A549 (cell line): ENCODE measurements around the gene S100A8. TPM values are rescaled to one million over a fixed set of nuclear protein-coding genes. Genes with fewer than 3 reads are reported as not detected.

ENCODE experiments used
- ATAC-seq, 2 experiments: fragments of 200-7000 bp in 1 of 2; fragments of >200 bp in 1 of 2; cut with Nextera tagmentation in 1 of 2; cut with Tn5 transposase in 1 of 2; 3 replicates each; pipeline versions ENCODE4 v1.8.0 to v1.9.1; 2018 to 2020; ENCODE audit warnings: mild to moderate bottlenecking in 1 of 2, moderate library complexity in 1 of 2
- CTCF ChIA-PET: fragments of 300-600 bp; sonication (Branson Sonifier 250); formaldehyde crosslinking; extraction: SDS; loops from one replicate; lab custom pipeline; 2021; ENCODE audit warnings: antibody characterized with exemption, inconsistent platforms; lab: Yijun Ruan, JAX
- POLR2A ChIA-PET: fragments of 350-600 bp; formaldehyde crosslinking; extraction: SDS; loops from one replicate; lab custom pipeline; 2021; ENCODE audit warnings: antibody characterized with exemption, inconsistent platforms; lab: Yijun Ruan, JAX
- DNase-seq, 2 experiments: peaks; one replicate each; pipeline versions ENCODE4 v3.0.0 to v3.0.0-alpha.2; 2011 to 2016; ENCODE audit warnings: low read depth in 1 of 2, low spot score in 1 of 2
- FAIRE-seq: peaks from 2 replicates; lab custom pipeline; 2011; peaks lifted over from hg19 to GRCh38; lab: Jason Lieb, UNC
- H3K27ac ChIP-seq, 2 experiments: fragments of >200 bp; sonication (Bioruptor Twin); formaldehyde crosslinking; 3 replicates each; pipeline ENCODE4 v1.5.1; 2016 to 2017
- H3K4me1 ChIP-seq: fragments of >200 bp; sonication (Bioruptor Twin); formaldehyde crosslinking; 3 replicates; pipeline ENCODE4 v1.6.1; 2016
- H3K4me2 ChIP-seq: fragments of >200 bp; sonication (Bioruptor Twin); formaldehyde crosslinking; 3 replicates; pipeline ENCODE4 v1.6.1; 2016
- H3K4me3 ChIP-seq: fragments of >200 bp; sonication (Bioruptor Twin); formaldehyde crosslinking; 3 replicates; pipeline ENCODE4 v1.5.1; 2016
- H3K9me3 ChIP-seq: fragments of >200 bp; sonication (Bioruptor Twin); formaldehyde crosslinking; 3 replicates; pipeline ENCODE4 v1.6.1; 2016
- FOSB ChIP-seq: fragments of 250-450 bp; sonication (Bioruptor Pico); IDR thresholded peaks from 2 replicates; pipeline ENCODE4 v1.5.0; 2020; ENCODE audit warnings: mild to moderate bottlenecking, moderate library complexity
- HDAC2 ChIP-seq: fragments of 200-600 bp; sonication (generic); IDR thresholded peaks from 2 replicates; pipeline ENCODE4 v1.6.1; 2016
- HOXB5 ChIP-seq: fragments of 250-450 bp; sonication (Bioruptor Pico); IDR thresholded peaks from 2 replicates; pipeline ENCODE4 v1.5.0; 2020; ENCODE audit warnings: mild to moderate bottlenecking, moderate library complexity
- JUN ChIP-seq, 2 experiments: fragments of >200 bp; sonication (Bioruptor Twin); formaldehyde crosslinking; IDR thresholded peaks; 2 replicates in 1 of 2; 3 replicates in 1 of 2; pipeline ENCODE4 v1.6.1; 2016 to 2017
- KDM1A ChIP-seq: fragments of 200-600 bp; sonication (generic); IDR thresholded peaks from 2 replicates; pipeline ENCODE4 v1.6.1; 2016; ENCODE audit warnings: low read depth, mild to moderate bottlenecking
- MAFK ChIP-seq: fragments of 450-650 bp; IDR thresholded peaks from 2 replicates; pipeline ENCODE4 v1.6.1; 2014; ENCODE audit not compliant: partially characterized antibody
- NR3C1 ChIP-seq: fragments of >200 bp; sonication (Bioruptor Twin); formaldehyde crosslinking; IDR thresholded peaks from 3 replicates; pipeline ENCODE4 v1.6.1; 2017
- PHF8 ChIP-seq: fragments of 200-600 bp; sonication (generic); IDR thresholded peaks from 2 replicates; pipeline ENCODE4 v1.6.1; 2016; ENCODE audit warnings: low read depth, mild to moderate bottlenecking, antibody characterized with exemption, moderate library complexity, borderline replicate concordance
- POLR2AphosphoS2 ChIP-seq: conservative IDR thresholded peaks from 2 replicates; pipeline ENCODE4 v1.6.1; 2012; ENCODE audit warnings: low read length, improper control_type of control experiment, inconsistent platforms
- RAD21 ChIP-seq, 2 experiments: fragments of >200 bp in 1 of 2; sonication (Bioruptor Twin) in 1 of 2; formaldehyde crosslinking in 1 of 2; IDR thresholded peaks in 1 of 2; conservative IDR thresholded peaks in 1 of 2; 2 replicates in 1 of 2; 3 replicates in 1 of 2; pipeline ENCODE4 v1.6.1; 2012 to 2018; ENCODE audit warnings: inconsistent platforms in 1 of 2
- RFX5 ChIP-seq: fragments of 450-650 bp; IDR thresholded peaks from 2 replicates; pipeline ENCODE4 v1.7.1; 2014; ENCODE audit warnings: antibody characterized with exemption, mild to moderate bottlenecking, moderate library complexity
- SMC3 ChIP-seq: fragments of >200 bp; sonication (Bioruptor Twin); formaldehyde crosslinking; IDR thresholded peaks from 3 replicates; pipeline ENCODE4 v1.6.1; 2018; ENCODE audit warnings: inconsistent platforms
- TFCP2L1 ChIP-seq: fragments of 250-450 bp; sonication (Bioruptor Pico); IDR thresholded peaks from 2 replicates; pipeline ENCODE4 v1.5.0; 2021; ENCODE audit warnings: mild to moderate bottlenecking
- ZNF302 ChIP-seq: fragments of 250-450 bp; sonication (Bioruptor Pico); IDR thresholded peaks from 2 replicates; pipeline ENCODE4 v1.9.0; 2021; ENCODE audit warnings: inconsistent platforms, mild to moderate bottlenecking, moderate library complexity
- ZSCAN20 ChIP-seq: fragments of 250-450 bp; sonication (Bioruptor Pico); IDR thresholded peaks from 2 replicates; pipeline ENCODE4 v1.8.0; 2022; ENCODE audit warnings: mild to moderate bottlenecking, moderate library complexity
- WGBS: methylation state at CpG from one replicate; pipeline ENCODE4 v1.1.6; 2017; ENCODE audit errors: missing lambda C conversion rate; 5-methylcytosine and 5-hydroxymethylcytosine counted together
- polyA plus RNA-seq, 4 experiments: library from polyadenylated mRNA; depleted of rRNA in 3 of 4; stranded (reverse); fragments of >200 nt; fragmentation: RNase III in 1 of 4; extraction: RNeasy Plus Mini Kit Qiagen cat#74134 plus additional on column Dnase treatment in 1 of 4; gene quantifications; 2 replicates in 3 of 4; 3 replicates in 1 of 4; pipeline ENCODE4 v1.2.3, GENCODE V29; 2011 to 2017
- TF ChIP-seq, protein P1 (sequence below): fragments of 250-450 bp; sonication (Bioruptor Pico); IDR thresholded peaks from 2 replicates; pipeline ENCODE4 v1.5.0; 2021; ENCODE audit warnings: mild to moderate bottlenecking, moderate library complexity, borderline replicate concordance
- TF ChIP-seq, protein P2 (sequence below): IDR thresholded peaks from 2 replicates; pipeline ENCODE4 v1.6.1; 2012; ENCODE audit warnings: low read depth, borderline replicate concordance
- TF ChIP-seq, protein P3 (sequence below): fragments of 200-600 bp; sonication (generic); IDR thresholded peaks from 2 replicates; pipeline ENCODE4 v1.6.1; 2016; ENCODE audit warnings: antibody characterized with exemption, mild to moderate bottlenecking, moderate library complexity
- TF ChIP-seq, protein P4 (sequence below): IDR thresholded peaks from 2 replicates; pipeline ENCODE4 v1.6.1; 2012

S100A8 gene
- polyA plus RNA-seq, 2 of the 4 experiments (the other 2 are of a cell fraction): not detected

DNA sequence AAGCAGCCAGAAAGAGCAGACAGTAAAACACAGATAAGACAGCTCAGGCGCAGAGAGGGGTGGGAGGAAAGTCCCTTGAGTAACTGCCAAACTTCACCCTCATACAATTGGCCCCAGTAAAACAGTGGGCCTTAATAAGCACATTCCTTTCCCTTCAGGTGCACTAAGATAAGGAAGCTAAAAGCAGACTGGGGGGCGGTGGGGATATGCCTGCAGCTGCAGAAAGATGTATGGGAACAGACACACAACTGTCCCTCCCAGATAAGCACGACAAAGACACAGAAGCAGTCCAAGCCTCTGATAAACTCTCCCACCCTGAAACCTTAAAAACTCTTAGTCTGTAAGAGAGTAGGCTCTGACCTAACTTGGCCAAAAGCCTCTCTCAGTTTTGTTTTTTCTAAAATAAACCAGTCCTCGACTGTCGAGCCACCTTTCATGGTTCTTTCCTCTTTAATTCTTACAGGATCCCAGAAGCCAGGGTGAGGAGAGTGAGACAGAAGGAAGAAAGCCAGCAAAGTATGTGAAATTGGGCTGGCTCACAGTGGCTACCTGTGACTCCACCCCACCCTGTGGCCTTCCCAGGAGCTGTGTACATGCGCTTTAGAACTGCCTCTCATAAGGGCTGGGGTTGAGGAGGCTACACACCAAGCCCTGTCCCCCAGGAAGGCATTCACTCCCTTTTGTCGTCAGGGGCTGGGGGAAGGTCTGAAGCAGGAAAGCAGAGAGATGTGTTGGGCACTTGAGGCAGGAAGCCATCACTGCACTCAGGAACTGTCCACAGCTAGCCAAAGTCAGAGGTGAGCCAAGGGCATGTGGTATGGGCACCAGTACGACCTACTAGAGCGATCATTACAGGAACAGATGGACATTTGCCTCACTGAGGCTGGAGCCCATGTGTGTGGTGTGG lies 46.8 kb downstream of the S100A8 start:
- WGBS: 8% methylated on average over 9 of the region's 9 CpGs
- FAIRE-seq: no peak
- DNase-seq: no peak

DNA sequence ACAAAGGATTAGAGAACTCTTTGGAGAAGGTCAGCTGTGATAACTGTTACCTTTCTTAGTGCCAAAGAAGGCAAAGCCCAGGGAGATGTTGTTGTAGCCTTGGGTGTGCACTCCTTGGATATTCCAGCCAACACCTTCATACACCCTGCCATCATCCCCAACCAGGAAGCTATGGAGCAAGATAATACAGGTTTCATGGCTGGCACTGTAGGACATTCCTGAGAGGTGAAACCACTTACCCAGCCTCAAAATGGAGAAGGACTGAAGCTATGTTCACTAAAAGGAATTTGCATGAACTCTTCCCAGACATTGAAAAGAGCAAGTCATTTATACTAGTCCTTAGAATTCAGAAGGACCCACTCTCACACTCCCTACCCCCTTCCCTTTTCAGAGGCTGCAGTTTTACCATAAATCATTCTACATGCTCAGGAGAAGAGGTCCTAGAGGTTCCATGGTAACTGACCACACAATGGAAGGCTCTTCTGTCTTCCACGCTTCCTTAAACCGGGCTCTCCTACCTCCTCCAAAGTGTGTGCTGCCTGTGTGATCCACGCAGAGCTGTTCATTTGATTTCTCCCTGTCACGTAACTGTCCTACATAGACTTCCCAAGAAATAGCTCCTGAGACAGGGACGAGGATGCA lies 47.7 kb downstream of the S100A8 start:
- TF ChIP-seq FOSB: no peak
- no peak for TF ChIP-seq RFX5
- TF ChIP-seq, protein P1, sequence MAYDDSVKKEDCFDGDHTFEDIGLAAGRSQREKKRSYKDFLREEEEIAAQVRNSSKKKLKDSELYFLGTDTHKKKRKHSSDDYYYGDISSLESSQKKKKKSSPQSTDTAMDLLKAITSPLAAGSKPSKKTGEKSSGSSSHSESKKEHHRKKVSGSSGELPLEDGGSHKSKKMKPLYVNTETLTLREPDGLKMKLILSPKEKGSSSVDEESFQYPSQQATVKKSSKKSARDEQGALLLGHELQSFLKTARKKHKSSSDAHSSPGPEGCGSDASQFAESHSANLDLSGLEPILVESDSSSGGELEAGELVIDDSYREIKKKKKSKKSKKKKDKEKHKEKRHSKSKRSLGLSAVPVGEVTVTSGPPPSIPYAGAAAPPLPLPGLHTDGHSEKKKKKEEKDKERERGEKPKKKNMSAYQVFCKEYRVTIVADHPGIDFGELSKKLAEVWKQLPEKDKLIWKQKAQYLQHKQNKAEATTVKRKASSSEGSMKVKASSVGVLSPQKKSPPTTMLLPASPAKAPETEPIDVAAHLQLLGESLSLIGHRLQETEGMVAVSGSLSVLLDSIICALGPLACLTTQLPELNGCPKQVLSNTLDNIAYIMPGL (CRISPR knock-in tag): no peak
- TF ChIP-seq RAD21 (conservative IDR thresholded peaks at IDR 0.05 in 1 of 2, IDR thresholded peaks at IDR 0.05 in 1 of 2): no peak
- TF ChIP-seq POLR2AphosphoS2: no peak
- no peak for TF ChIP-seq NR3C1
- no peak for TF ChIP-seq JUN (IDR thresholded peaks at IDR 0.05)
- TF ChIP-seq, protein P2, sequence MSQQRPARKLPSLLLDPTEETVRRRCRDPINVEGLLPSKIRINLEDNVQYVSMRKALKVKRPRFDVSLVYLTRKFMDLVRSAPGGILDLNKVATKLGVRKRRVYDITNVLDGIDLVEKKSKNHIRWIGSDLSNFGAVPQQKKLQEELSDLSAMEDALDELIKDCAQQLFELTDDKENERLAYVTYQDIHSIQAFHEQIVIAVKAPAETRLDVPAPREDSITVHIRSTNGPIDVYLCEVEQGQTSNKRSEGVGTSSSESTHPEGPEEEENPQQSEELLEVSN: no peak
- TF ChIP-seq MAFK: no peak
- TF ChIP-seq ZNF302 (CRISPR knock-in tag): no peak
- TF ChIP-seq KDM1A: no peak
- TF ChIP-seq, protein P3, sequence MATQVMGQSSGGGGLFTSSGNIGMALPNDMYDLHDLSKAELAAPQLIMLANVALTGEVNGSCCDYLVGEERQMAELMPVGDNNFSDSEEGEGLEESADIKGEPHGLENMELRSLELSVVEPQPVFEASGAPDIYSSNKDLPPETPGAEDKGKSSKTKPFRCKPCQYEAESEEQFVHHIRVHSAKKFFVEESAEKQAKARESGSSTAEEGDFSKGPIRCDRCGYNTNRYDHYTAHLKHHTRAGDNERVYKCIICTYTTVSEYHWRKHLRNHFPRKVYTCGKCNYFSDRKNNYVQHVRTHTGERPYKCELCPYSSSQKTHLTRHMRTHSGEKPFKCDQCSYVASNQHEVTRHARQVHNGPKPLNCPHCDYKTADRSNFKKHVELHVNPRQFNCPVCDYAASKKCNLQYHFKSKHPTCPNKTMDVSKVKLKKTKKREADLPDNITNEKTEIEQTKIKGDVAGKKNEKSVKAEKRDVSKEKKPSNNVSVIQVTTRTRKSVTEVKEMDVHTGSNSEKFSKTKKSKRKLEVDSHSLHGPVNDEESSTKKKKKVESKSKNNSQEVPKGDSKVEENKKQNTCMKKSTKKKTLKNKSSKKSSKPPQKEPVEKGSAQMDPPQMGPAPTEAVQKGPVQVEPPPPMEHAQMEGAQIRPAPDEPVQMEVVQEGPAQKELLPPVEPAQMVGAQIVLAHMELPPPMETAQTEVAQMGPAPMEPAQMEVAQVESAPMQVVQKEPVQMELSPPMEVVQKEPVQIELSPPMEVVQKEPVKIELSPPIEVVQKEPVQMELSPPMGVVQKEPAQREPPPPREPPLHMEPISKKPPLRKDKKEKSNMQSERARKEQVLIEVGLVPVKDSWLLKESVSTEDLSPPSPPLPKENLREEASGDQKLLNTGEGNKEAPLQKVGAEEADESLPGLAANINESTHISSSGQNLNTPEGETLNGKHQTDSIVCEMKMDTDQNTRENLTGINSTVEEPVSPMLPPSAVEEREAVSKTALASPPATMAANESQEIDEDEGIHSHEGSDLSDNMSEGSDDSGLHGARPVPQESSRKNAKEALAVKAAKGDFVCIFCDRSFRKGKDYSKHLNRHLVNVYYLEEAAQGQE: no peak
- no peak overlapping the region for H3K4me2 ChIP-seq

More for the DNA sequence above, 46.8 kb downstream of the S100A8 start:
- no peaks in the 10 kb centered on the region for H3K4me1 ChIP-seq
- H3K9me3 ChIP-seq: no peaks in the 10 kb centered on the region
- TF ChIP-seq PHF8 (no peak), HDAC2 (no peak), POLR2AphosphoS2 (no peak), ZSCAN20 (CRISPR knock-in tag) (no peak), MAFK (no peak), JUN (IDR thresholded peaks at IDR 0.05) (no peak), FOSB (no peak), SMC3 (no peak), HOXB5 (CRISPR knock-in tag) (no peak), TFCP2L1 (CRISPR knock-in tag) (no peak)
- TF ChIP-seq, protein P4, sequence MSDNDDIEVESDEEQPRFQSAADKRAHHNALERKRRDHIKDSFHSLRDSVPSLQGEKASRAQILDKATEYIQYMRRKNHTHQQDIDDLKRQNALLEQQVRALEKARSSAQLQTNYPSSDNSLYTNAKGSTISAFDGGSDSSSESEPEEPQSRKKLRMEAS: no peak
- no peak overlapping the region for H3K4me2 ChIP-seq
- H3K4me3 ChIP-seq: no peak overlapping the region
- H3K27ac ChIP-seq: no peak overlapping the region
- ATAC-seq: no peak
- CTCF ChIA-PET: interaction anchor here (0.8 to 5.7 kb wide), 5 partner anchors 9 to 151 kb away, joined by 3 to 41 read pairs (median 4); no protein-coding TSS in a partner anchor
- POLR2A ChIA-PET: no interaction called here

More for the DNA sequence above, 47.7 kb downstream of the S100A8 start:
- ATAC-seq (no peak), DNase-seq (no peak), FAIRE-seq (no peak)
- 16% methylated on average over 5 of the region's 5 CpGs for WGBS
- Histone ChIP-seq H3K4me3 (no peak overlapping the region), H3K27ac (no peak overlapping the region), H3K9me3 (no peaks in the 10 kb centered on the region), H3K4me1 (no peaks in the 10 kb centered on the region)
- POLR2A ChIA-PET: no interaction called here
- CTCF ChIA-PET: interaction anchor here (0.6 to 5.7 kb wide), 7 partner anchors 10 to 747 kb away, joined by 3 to 41 read pairs (median 3); no protein-coding TSS in a partner anchor
